Ishikawa (cell line): ENCODE measurements around the gene RNF11.

Experiments used
- CEBPB ChIP-seq: IDR thresholded peaks from 2 replicates; pipeline ENCODE4 v1.6.1; 2012
- CREB1 ChIP-seq: IDR thresholded peaks from 2 replicates; pipeline ENCODE4 v1.6.1; 2012; ENCODE audit warnings: low read depth
- EGR1 ChIP-seq: IDR thresholded peaks from 2 replicates; pipeline ENCODE4 v1.6.1; 2012
- EP300 ChIP-seq: IDR thresholded peaks from 2 replicates; pipeline ENCODE4 v1.6.1; 2012; ENCODE audit warnings: borderline replicate concordance
- FOXM1 ChIP-seq: IDR thresholded peaks from 2 replicates; pipeline ENCODE4 v1.6.1; 2012; ENCODE audit warnings: low read depth, borderline replicate concordance
- MAX ChIP-seq: IDR thresholded peaks from 2 replicates; pipeline ENCODE4 v1.6.1; 2012
- NFIC ChIP-seq: IDR thresholded peaks from 2 replicates; pipeline ENCODE4 v1.6.1; 2012
- RAD21 ChIP-seq: IDR thresholded peaks from 2 replicates; pipeline ENCODE4 v1.6.1; 2012; ENCODE audit warnings: low read depth
- REST ChIP-seq: IDR thresholded peaks from 2 replicates; pipeline ENCODE4 v1.6.1; 2012; ENCODE audit warnings: low read depth, mild to moderate bottlenecking
- TAF1 ChIP-seq: IDR thresholded peaks from 2 replicates; pipeline ENCODE4 v1.6.1; 2012; ENCODE audit warnings: low read depth, mild to moderate bottlenecking
- TCF12 ChIP-seq: IDR thresholded peaks from 2 replicates; pipeline ENCODE4 v1.6.1; 2012; ENCODE audit warnings: low read depth
- TEAD4 ChIP-seq: IDR thresholded peaks from 2 replicates; pipeline ENCODE4 v1.6.1; 2012
- USF1 ChIP-seq: IDR thresholded peaks from 2 replicates; pipeline ENCODE4 v1.6.1; 2012
- YY1 ChIP-seq: IDR thresholded peaks from 2 replicates; pipeline ENCODE4 v1.6.1; 2012; ENCODE audit warnings: low read depth
- ZBTB7A ChIP-seq: IDR thresholded peaks from 2 replicates; pipeline ENCODE4 v1.6.1; 2012; ENCODE audit warnings: low read depth

Gene RNF11

GRCh38 chr1:51297401-51298321 is 61.6 kb downstream of the RNF11 start:
- TF ChIP-seq FOXM1 (no peak), CREB1 (no peak), TEAD4 (no peak), NFIC (no peak), TAF1 (no peak), REST (no peak), RAD21 (no peak), CEBPB (no peak), TCF12 (no peak)

GRCh38 chr1:51298322-51298705 is 62.2 kb downstream of the RNF11 start:
- TF ChIP-seq ZBTB7A (no peak), FOXM1 (no peak), CEBPB (no peak), NFIC (no peak), TAF1 (no peak), CREB1 (no peak), MAX (no peak)

GRCh38 chr1:51299185-51299885 is 63.3 kb downstream of the RNF11 start:
- TF ChIP-seq TEAD4 = no peak

GRCh38 chr1:51299981-51300670 is 64.1 kb downstream of the RNF11 start:
- TF ChIP-seq NFIC = no peak

- TF ChIP-seq CREB1 = no peak
These were observed 65.2 kb downstream of the RNF11 start for GRCh38 chr1:51301152-51301843.

GRCh38 chr1:51301844-51302162 is 65.7 kb downstream of the RNF11 start:
- TF ChIP-seq ZBTB7A = no peak
- no peak for TF ChIP-seq REST
- no peak for TF ChIP-seq TCF12
- TF ChIP-seq RAD21 = no peak
- TF ChIP-seq NFIC = no peak
- no peak for TF ChIP-seq EP300
- no peak for TF ChIP-seq EGR1
- no peak for TF ChIP-seq TEAD4
- no peak for TF ChIP-seq FOXM1
- TF ChIP-seq MAX = no peak
- TF ChIP-seq USF1 = no peak
- no peak for TF ChIP-seq CREB1
- TF ChIP-seq TAF1 = no peak
- TF ChIP-seq CEBPB = no peak
- no peak for TF ChIP-seq YY1
